Measurements from ENCODE around the gene PLPPR1. TPM values are rescaled to one million over a fixed set of nuclear protein-coding genes. Genes with fewer than 3 reads are reported as not detected.

The PLPPR1 gene
- total RNA-seq, 1 experiment from 2014 or later = not detected

DNA sequence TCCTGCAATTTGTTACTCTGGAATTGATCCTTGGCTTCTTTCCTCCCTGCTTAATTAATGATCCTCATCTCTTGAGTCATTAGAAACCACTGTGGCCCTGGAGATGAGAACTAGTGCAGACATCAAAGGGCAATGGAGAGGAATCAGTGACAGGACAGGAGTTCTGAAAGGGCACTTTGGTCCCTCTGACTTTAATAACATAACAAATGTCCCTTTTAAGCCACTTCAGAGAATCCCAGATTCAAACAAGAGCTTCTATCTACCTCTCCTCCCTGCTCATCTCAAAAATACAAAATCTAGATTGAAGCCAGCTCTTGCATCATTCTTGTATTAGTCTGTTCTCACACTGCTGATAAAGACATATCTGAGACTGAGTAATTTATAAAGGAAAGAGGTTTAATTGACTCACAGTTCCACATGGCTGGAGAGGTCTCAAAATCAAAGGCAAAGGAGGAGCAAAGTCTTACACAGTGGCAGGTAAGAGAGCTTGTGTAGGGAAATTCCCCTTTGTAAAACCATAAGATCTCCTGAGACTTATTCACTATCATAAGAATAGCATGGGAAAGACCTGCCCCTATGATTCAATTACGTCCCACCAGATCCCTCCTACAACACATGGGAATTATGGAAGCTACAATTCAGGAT lies 139.1 kb downstream of the PLPPR1 start:
- H3K27ac ChIP-seq (ENCODE audit: low read depth, low read length) = no peak overlapping the region
- no peaks in the 10 kb centered on the region for H3K36me3 ChIP-seq (ENCODE audit: control insufficient read depth in 1 of 2, insufficient read depth in 2 of 2, low read length in 2 of 2)
- no peak overlapping the region for H3K4me3 ChIP-seq (replicated peaks in 1 of 2; ENCODE audit: low read depth in 1 of 2, low read length in 2 of 2)
- H3K4me1 ChIP-seq (ENCODE audit: control insufficient read depth in 1 of 2, insufficient read depth in 2 of 2, low read length in 2 of 2) = no peaks in the 10 kb centered on the region
- no peak for DNase-seq (ENCODE audit: low read depth, low spot score)
- H3K79me2 ChIP-seq (ENCODE audit: insufficient read depth, low read length) = no peaks in the 10 kb centered on the region
- POLR2A ChIA-PET = no interaction called here
- H4K20me1 ChIP-seq (ENCODE audit: insufficient read depth) = no peaks in the 10 kb centered on the region
- TF ChIP-seq EGR1 (IDR thresholded peaks at IDR 0.05; ENCODE audit: low read depth) (no peak), ZNF274 (IDR thresholded peaks at IDR 0.05; ENCODE audit: low read depth, low read length) (no peak), SIN3A (IDR thresholded peaks at IDR 0.05; ENCODE audit: low read depth) (no peak), JUND (IDR thresholded peaks at IDR 0.05) (no peak), SRF (IDR thresholded peaks at IDR 0.05; ENCODE audit: low read depth) (no peak), ZFX (IDR thresholded peaks at IDR 0.05) (no peak), EZH2 (IDR thresholded peaks at IDR 0.05) (no peak)
- TF ChIP-seq, protein P1, sequence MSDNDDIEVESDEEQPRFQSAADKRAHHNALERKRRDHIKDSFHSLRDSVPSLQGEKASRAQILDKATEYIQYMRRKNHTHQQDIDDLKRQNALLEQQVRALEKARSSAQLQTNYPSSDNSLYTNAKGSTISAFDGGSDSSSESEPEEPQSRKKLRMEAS (IDR thresholded peaks at IDR 0.05) = no peak
- TF ChIP-seq, protein P2, sequence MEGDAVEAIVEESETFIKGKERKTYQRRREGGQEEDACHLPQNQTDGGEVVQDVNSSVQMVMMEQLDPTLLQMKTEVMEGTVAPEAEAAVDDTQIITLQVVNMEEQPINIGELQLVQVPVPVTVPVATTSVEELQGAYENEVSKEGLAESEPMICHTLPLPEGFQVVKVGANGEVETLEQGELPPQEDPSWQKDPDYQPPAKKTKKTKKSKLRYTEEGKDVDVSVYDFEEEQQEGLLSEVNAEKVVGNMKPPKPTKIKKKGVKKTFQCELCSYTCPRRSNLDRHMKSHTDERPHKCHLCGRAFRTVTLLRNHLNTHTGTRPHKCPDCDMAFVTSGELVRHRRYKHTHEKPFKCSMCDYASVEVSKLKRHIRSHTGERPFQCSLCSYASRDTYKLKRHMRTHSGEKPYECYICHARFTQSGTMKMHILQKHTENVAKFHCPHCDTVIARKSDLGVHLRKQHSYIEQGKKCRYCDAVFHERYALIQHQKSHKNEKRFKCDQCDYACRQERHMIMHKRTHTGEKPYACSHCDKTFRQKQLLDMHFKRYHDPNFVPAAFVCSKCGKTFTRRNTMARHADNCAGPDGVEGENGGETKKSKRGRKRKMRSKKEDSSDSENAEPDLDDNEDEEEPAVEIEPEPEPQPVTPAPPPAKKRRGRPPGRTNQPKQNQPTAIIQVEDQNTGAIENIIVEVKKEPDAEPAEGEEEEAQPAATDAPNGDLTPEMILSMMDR (IDR thresholded peaks at IDR 0.05 in 2 of 3, conservative IDR thresholded peaks at IDR 0.05 in 1 of 3; ENCODE audit: borderline replicate concordance in 1 of 3, insufficient read depth in 1 of 3, low read depth in 2 of 3, low read length in 2 of 3) = no peak
- RAD21 ChIA-PET (ENCODE audit: low non-redundant PET in 1 of 2, low total read pairs in 2 of 2, uncharacterized antibody in 2 of 2, unreplicated experiment in 2 of 2) = no interaction called here
- H3K9ac ChIP-seq (ENCODE audit: low read length) = no peak overlapping the region
- ATAC-seq = no peak
- no TSS peak for BruUV-seq (replicated peaks)
- intact Hi-C loops (cut with micrococcal nuclease) = no loop called here
- no peaks in the 10 kb centered on the region for H3K9me3 ChIP-seq (ENCODE audit: control insufficient read depth in 1 of 2, insufficient read depth in 1 of 2, low read depth in 1 of 2, low read length in 2 of 2)
- CTCF ChIA-PET = no interaction called here
- no peak overlapping the region for H3K4me2 ChIP-seq (ENCODE audit: low read length)
- no peak overlapping the region for H2AFZ ChIP-seq (ENCODE audit: low read depth, low read length, poor library complexity, severe bottlenecking)
- peaks cover 6% of the 10 kb centered on the region; the same call in 1 of the 2 replicates for H3K27me3 ChIP-seq (ENCODE audit: insufficient read depth, low read length)
- H3K9me2 ChIP-seq (ENCODE audit: insufficient read depth) = no peaks in the 10 kb centered on the region
